ENCODE results near the gene EDC4.

DNA sequence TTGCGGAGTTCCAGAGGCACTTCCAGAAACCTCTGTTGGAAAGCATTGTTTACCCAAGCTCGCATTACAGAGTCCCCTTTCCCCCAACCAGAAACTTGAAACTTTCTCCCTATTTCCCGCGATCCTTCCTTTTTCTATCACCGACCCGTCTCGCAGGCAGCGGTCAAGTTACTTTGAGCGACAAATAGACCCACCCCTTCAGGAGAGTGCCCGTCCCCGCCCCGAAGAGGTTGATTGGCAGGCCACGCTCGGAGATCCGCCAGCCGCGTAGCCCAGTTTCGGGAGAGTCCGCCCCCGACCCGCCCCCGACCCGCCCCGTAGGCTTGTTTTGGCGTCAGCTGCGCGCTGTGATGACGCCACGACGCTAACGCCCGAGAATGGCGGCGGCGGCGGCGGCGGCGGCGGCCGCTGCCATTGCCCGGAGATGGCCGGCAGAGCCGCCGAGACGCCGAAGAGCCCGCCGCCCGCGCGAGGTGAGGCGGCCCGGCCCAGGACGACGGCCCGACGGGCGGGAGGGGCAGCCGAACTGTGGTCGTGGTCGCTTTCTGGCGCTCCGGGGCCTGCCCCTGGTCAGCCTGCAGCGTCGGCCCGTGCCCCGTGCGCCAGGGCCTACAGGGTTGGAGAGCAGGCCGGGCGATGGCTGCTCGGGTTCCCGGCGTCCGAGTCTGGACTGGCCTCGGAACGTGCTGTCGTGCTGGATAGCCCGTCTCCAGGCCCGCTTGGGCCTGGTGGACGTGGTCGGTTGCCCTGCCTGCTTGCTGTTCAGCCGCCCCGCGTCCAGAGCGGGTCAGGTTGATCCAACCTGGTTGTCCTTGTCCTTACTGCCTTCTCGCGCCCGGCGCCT is 20.3 kb downstream of the EDC4 start, which contains the start of gene PSKH1:
- no peak for TF ChIP-seq SIN3A (IDR thresholded peaks at IDR 0.05; ENCODE audit: borderline replicate concordance, insufficient read depth, low read length)
- TF ChIP-seq TAF1 (IDR thresholded peaks at IDR 0.05; ENCODE audit: borderline replicate concordance, insufficient read depth, low read length): no peak
